Measurements from ENCODE around the gene TCL1B.

The TCL1B gene

GRCh38 chr14:95679148-95679815 is 6.9 kb upstream of the TCL1B start:
- no peak for DNase-seq (ENCODE audit: low read depth)
- H3K4me3 ChIP-seq (ENCODE audit: control insufficient read depth, low read depth, low read length): no peak overlapping the region
- TF ChIP-seq CTCF (IDR thresholded peaks at IDR 0.05; ENCODE audit: control insufficient read depth, insufficient read depth, low read depth, low read length, missing control alignments): no peak

- no peak overlapping the region for H3K4me3 ChIP-seq (ENCODE audit: control insufficient read depth, low read depth, low read length)
- no peak for DNase-seq (ENCODE audit: low read depth)
- no peak for TF ChIP-seq CTCF (IDR thresholded peaks at IDR 0.05; ENCODE audit: control insufficient read depth, insufficient read depth, low read depth, low read length, missing control alignments)
Observed at GRCh38 chr14:95679998-95680735, 6.1 kb upstream of the TCL1B start.

GRCh38 chr14:95681153-95681552 is 5.1 kb upstream of the TCL1B start:
- no peak for TF ChIP-seq CTCF (IDR thresholded peaks at IDR 0.05; ENCODE audit: control insufficient read depth, insufficient read depth, low read depth, low read length, missing control alignments)
- H3K4me3 ChIP-seq (ENCODE audit: control insufficient read depth, low read depth, low read length): no peak overlapping the region
- DNase-seq (ENCODE audit: low read depth): no peak

- no peak for DNase-seq (ENCODE audit: low read depth)
- peak; percentile 32 for TF ChIP-seq CTCF (IDR thresholded peaks at IDR 0.05; ENCODE audit: control insufficient read depth, insufficient read depth, low read depth, low read length, missing control alignments)
Observed at GRCh38 chr14:95683793-95684192, 2.4 kb upstream of the TCL1B start.

GRCh38 chr14:95686935-95687334 is 709 bp downstream of the TCL1B start:
- H3K4me3 ChIP-seq (ENCODE audit: control insufficient read depth, low read depth, low read length): no peak overlapping the region
- TF ChIP-seq CTCF (IDR thresholded peaks at IDR 0.05; ENCODE audit: control insufficient read depth, insufficient read depth, low read depth, low read length, missing control alignments): no peak
- no peak for DNase-seq (ENCODE audit: low read depth)

More at GRCh38 chr14:95683793-95684192, 2.4 kb upstream of the TCL1B start:
- H3K4me3 ChIP-seq (ENCODE audit: control insufficient read depth, low read depth, low read length): no peak overlapping the region

- DNase-seq (ENCODE audit: low read depth): no peak
- TF ChIP-seq CTCF (IDR thresholded peaks at IDR 0.05; ENCODE audit: control insufficient read depth, insufficient read depth, low read depth, low read length, missing control alignments): no peak
- H3K4me3 ChIP-seq (ENCODE audit: control insufficient read depth, low read depth, low read length): no peak overlapping the region
Observed at GRCh38 chr14:95689441-95689840, 3.2 kb downstream of the TCL1B start.
